Measurements from ENCODE around the gene NAA35. TPM values are rescaled to one million over a fixed set of nuclear protein-coding genes. Genes with fewer than 3 reads are reported as not detected.

NAA35 gene
- total and polyA plus RNA-seq, 12 donors, result 8.4 to 44.6 (median 23.8) TPM

GRCh38 chr9:85984457-85984856 is 43.5 kb downstream of the NAA35 start:
- no peak overlapping the region for H3K4me3 ChIP-seq
- no peaks in the 10 kb centered on the region for H3K4me1 ChIP-seq (replicated peaks in 1 of 2)
- intact Hi-C loops (cut with DNase I), result no loop called here
- 96 to 98% (median 98%) methylated on average over 2 of the region's 2 CpGs for WGBS, 4 donors
- no peak for TF ChIP-seq CTCF (IDR thresholded peaks at IDR 0.05)
- no peak for TF ChIP-seq POLR2A (IDR thresholded peaks at IDR 0.05)
- no peaks in the 10 kb centered on the region for H3K9me3 ChIP-seq (replicated peaks in 1 of 3)
- H3K27ac ChIP-seq, result no peak overlapping the region
- DNase-seq, result no peak
- peaks cover 0 to 15% of the 10 kb centered on the region in 2 donors for H3K36me3 ChIP-seq (replicated peaks in 1 of 2)
- no peaks in the 10 kb centered on the region for H3K27me3 ChIP-seq

- H3K36me3 ChIP-seq (replicated peaks in 1 of 2), result no peaks in the 10 kb centered on the region
- intact Hi-C loops (cut with DNase I), result no loop called here
- no peak overlapping the region for H3K27ac ChIP-seq
- WGBS, 4 donors, result 66 to 79% (median 73%) methylated on average over 3 of the region's 3 CpGs
- no peaks in the 10 kb centered on the region for H3K4me1 ChIP-seq (replicated peaks in 1 of 2)
- H3K9me3 ChIP-seq (replicated peaks in 1 of 3), result no peaks in the 10 kb centered on the region
- TF ChIP-seq POLR2A (IDR thresholded peaks at IDR 0.05) (no peak), CTCF (IDR thresholded peaks at IDR 0.05) (no peak)
- DNase-seq, result no peak
- H3K27me3 ChIP-seq, result no peaks in the 10 kb centered on the region
- no peak overlapping the region for H3K4me3 ChIP-seq
Measured at GRCh38 chr9:85987236-85987635, 46.3 kb downstream of the NAA35 start.

GRCh38 chr9:85994191-85994590 is 53.2 kb downstream of the NAA35 start:
- DNase-seq, result no peak
- Histone ChIP-seq H3K4me1 (replicated peaks in 1 of 2) (peaks cover 0 to 3% of the 10 kb centered on the region in 2 donors), H3K27me3 (no peaks in the 10 kb centered on the region), H3K4me3 (no peak overlapping the region), H3K9me3 (replicated peaks in 1 of 3) (peaks cover 0 to 5% (median 0%) of the 10 kb centered on the region in 3 donors), H3K27ac (no peak overlapping the region), H3K36me3 (replicated peaks in 1 of 2) (no peaks in the 10 kb centered on the region)
- 56 to 64% (median 58%) methylated on average over 2 of the region's 2 CpGs for WGBS, 4 donors
- intact Hi-C loops (cut with DNase I), result no loop called here
- TF ChIP-seq CTCF (IDR thresholded peaks at IDR 0.05), result no peak
- no peak for TF ChIP-seq POLR2A (IDR thresholded peaks at IDR 0.05)

GRCh38 chr9:85995097-85995496 is 54.2 kb downstream of the NAA35 start:
- Histone ChIP-seq H3K27ac (no peak overlapping the region), H3K9me3 (replicated peaks in 1 of 3) (peaks cover 0 to 5% (median 0%) of the 10 kb centered on the region in 3 donors), H3K36me3 (replicated peaks in 1 of 2) (no peaks in the 10 kb centered on the region), H3K4me1 (replicated peaks in 1 of 2) (peaks cover 0 to 3% of the 10 kb centered on the region in 2 donors), H3K4me3 (no peak overlapping the region), H3K27me3 (no peaks in the 10 kb centered on the region)
- no peak for DNase-seq
- intact Hi-C loops (cut with DNase I), result no loop called here
- TF ChIP-seq CTCF (IDR thresholded peaks at IDR 0.05) (no peak), POLR2A (IDR thresholded peaks at IDR 0.05) (no peak)
